GM15510 (cell line): ENCODE results near the gene ISOC2.

Source experiments
- POLR2A ChIP-seq: IDR thresholded peaks from 3 replicates; pipeline ENCODE4 v1.6.1; 2011; ENCODE audit warnings: borderline replicate concordance; ENCODE audit not compliant: insufficient read length; ENCODE audit errors: extremely low read depth

Gene ISOC2

DNA sequence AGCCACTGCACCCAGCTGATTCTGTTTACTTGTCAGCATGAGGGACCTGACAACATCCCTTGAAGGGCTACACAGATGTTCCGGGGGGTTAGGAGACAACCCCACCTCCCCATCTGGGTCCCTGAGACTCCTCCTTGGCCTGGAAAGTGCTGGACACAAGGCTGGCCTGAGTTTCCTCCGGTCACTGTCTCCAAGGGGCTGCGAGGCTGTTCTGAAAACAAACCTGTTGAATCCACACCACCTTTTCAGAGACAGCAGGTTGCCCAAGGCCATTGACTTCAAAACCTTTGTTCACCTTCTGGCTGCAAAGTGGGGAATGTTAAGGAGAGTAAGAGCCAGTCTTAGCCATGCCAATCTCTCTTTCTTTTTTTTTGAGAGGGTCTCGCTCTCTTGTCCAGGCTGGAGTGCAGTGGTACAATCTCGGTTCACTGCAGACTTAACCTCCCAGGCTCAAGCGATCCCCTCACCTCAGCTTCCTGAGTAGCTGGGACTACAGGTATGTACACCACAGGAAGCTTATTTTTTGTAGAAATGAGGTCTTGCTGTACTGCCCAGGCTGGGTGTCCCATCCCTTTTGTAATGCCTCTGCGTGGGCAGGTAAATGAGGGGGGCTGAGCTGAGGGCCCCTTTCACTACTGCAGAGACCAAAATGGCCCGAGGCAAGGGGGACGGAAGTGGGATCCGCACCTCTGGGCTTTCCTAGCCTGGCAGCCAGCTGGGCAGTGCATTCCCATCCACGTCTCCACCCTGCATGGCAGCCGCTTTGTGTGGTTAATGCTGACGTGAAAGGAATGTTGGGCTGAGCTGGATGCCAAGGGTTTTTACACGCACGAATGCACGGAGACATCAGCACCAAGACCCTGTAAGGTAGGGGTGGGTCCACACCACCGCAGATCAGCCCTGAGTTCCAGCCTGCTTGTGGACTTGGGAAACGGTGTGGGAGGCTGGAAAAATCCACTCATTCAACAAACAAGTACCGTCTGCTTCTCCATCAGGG lies 13.1 kb upstream of the ISOC2 start:
- TF ChIP-seq POLR2A, result no peak

DNA sequence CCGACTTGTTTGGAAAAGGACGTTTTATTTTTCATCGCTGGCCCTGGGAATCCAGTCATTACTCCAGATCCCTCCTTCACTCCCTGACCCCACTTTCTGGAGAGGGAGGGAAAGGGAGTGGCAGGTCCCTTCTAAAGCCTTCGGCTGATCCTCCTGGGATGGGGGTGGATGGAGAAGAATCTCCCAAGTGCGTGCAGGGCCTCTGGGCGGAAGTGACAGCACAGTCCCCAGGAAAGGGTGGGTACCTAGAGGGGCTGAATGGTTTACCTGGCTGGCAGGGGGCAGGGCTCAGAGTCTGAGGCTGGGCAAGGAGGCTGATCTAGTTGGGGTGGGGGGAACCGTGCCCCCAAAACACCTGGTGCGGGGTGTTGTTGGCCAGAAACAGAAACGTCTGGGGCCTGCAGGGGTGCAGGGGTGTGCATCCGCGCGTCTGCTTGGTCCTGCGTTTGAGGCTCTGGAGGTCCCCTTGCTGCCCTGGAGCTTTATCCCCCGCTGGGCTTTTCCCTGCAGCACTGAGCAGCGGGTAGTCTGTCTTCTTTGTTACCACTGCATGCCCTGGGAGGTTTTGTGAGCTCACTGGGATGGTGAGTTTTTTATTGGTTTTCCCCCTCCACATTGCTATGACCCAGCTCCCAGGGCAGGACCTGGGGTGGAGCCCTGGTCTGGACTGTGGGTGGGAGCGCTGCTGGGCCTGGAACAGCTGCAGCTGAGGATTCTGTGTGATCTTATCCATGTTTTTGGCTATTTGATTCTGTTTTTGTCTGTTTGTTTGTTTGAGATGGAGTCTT lies 12.0 kb upstream of the ISOC2 start:
- TF ChIP-seq POLR2A, result no peak

GRCh38 chr19:55472463-55472862 lies 11.0 kb upstream of the ISOC2 start:
- no peak for TF ChIP-seq POLR2A

GRCh38 chr19:55471266-55471665 lies 9.8 kb upstream of the ISOC2 start:
- no peak for TF ChIP-seq POLR2A

DNA sequence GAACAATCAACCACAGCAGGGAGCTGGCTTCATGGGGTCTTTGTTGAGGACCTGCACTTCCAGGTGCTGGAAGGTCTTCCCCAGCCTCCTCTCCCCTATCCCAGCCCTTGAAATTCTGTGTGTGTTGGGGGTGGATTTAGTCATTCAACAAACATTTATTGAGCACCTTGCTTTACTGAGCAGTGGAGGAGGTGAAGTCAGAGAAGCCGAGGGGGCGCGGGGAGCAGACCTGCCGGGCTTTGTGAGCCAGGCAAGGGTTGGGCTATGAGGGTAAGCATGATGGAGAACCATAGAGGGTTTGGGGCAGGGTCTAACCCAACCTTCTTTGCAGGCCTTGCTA lies 6.6 kb upstream of the ISOC2 start:
- TF ChIP-seq POLR2A, result no peak

- TF ChIP-seq POLR2A, result no peak
Observed at GRCh38 chr19:55467236-55468053, 6.0 kb upstream of the ISOC2 start.

DNA sequence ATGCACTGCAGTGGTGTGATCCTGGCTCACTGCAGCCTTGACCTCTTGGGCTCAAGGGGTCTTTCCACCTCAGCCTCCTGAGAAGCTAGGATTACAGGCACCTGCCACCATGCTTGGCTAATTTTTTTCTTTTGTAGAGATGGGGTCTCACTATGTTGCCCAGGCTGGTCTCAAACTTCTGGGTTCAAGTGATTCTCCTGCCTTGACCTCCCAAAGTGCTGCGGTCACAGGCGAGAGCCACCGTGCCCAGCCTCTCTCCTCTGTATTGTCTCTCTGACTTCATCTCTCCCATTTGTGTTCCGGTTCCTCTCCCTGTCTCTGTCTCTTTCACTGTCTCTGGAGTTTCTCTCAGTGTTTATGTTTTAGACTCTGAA lies 4.8 kb upstream of the ISOC2 start:
- no peak for TF ChIP-seq POLR2A

GRCh38 chr19:55465460-55466240 lies 4.2 kb upstream of the ISOC2 start:
- TF ChIP-seq POLR2A, result no peak

GRCh38 chr19:55464662-55465054 lies 3.2 kb upstream of the ISOC2 start, which contains the start of gene C19orf85:
C19orf85 (minus strand) TSS chr19:55464751; CDS start chr19:55464554, 197 bp downstream.
- TF ChIP-seq POLR2A, result no peak

- no peak for TF ChIP-seq POLR2A
Observed at GRCh38 chr19:55464039-55464661, 2.7 kb upstream of the ISOC2 start.

GRCh38 chr19:55463583-55464031 lies 2.2 kb upstream of the ISOC2 start:
- TF ChIP-seq POLR2A, result no peak

DNA sequence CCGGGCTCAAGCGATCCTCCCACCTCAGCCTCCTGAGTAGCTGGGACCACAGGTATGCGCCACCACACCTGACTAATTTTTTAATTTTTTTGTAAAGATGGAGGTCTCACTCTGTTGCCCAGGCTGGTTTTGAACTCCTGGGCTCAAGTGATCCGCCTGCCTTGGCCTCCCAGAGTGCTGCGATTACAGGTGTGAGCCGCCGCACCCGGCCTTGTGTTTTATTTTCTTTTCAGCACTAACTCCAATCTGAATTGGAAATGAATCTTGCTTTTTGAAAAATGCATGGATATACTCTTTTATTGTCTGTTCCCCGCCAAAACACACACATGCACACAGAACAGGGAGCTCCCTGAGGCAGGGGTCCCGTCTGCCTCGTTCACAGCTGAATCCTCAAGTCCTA lies 1.3 kb upstream of the ISOC2 start:
- no peak for TF ChIP-seq POLR2A

- TF ChIP-seq POLR2A, result peak; percentile 48
Observed at GRCh38 chr19:55461974-55462626, 658 bp upstream of the ISOC2 start.
